Erythroblast (primary cell): ENCODE data around the gene BRD8.

Experiments
- GATA1 ChIP-seq: IDR thresholded peaks from 2 replicates; pipeline ENCODE4 v1.6.1; 2011; ENCODE audit warnings: low read depth, mild to moderate bottlenecking, control low read depth, low read length, moderate library complexity
- POLR2A ChIP-seq: IDR thresholded peaks from 2 replicates; pipeline ENCODE4 v1.6.1; 2011; ENCODE audit warnings: mild to moderate bottlenecking, low read length

GRCh38 chr5:138178516-138179276 lies at the start of gene BRD8, which contains the start of gene KIF20A:
- TF ChIP-seq POLR2A (peak; percentile 86), GATA1 (no peak)
